Liver (tissue), 3 donors: ENCODE measurements around the gene TMEM266.

ENCODE experiments used
- GABPA ChIP-seq, 2 donors: IDR thresholded peaks in 1 of 2; conservative IDR thresholded peaks in 1 of 2; 2 replicates each; pipeline ENCODE4 v1.6.1; 2016; ENCODE audit warnings: antibody characterized with exemption in 2 of 2, mild to moderate bottlenecking in 1 of 2, moderate library complexity in 1 of 2
- TF ChIP-seq, protein P1 (sequence below): fragments of 150-350 bp; IDR thresholded peaks from 2 replicates; pipeline ENCODE4 v1.5.1; 2017; ENCODE audit warnings: improper control_type of control experiment, low read depth, low read length; ENCODE audit not compliant: missing input control
- donor health status: healthy.
- donor health status: healthy.

DNA sequence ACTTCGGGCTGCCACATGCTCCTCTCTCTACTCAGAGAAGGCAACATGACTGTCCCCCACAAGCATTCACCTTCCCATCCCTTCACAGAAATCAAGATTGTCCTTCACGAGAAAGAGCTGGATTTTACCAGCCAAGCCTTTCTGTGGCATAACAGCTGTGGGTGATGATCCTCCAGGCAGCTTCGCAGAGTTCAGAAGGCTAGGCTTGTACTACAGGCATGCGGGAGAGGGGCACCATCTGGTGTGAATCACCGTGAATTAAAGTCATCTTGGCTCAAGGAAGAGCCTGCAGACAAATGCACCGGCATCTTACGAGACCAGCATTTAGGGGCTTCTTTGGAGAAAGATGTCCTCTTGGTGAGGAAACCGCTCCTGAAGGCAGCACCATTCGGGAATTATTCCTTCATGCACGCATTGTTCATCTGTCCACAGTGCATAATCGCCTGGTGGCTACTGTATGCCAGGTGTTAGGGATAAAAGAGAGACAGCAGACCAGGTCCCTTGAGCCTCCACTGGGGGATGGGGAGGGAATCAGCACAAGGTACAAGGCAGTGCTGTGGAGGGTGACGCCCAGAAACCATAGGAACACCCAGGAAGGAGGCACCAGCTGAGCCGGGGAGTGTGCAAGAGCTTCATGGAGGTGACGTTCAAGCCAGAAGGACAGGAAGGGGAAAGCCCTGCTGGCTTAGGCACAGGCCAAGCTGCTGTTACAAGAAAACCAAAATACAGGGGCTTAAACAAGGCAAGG, 108.6 kb downstream of the TMEM266 start:
- TF ChIP-seq, protein P1, sequence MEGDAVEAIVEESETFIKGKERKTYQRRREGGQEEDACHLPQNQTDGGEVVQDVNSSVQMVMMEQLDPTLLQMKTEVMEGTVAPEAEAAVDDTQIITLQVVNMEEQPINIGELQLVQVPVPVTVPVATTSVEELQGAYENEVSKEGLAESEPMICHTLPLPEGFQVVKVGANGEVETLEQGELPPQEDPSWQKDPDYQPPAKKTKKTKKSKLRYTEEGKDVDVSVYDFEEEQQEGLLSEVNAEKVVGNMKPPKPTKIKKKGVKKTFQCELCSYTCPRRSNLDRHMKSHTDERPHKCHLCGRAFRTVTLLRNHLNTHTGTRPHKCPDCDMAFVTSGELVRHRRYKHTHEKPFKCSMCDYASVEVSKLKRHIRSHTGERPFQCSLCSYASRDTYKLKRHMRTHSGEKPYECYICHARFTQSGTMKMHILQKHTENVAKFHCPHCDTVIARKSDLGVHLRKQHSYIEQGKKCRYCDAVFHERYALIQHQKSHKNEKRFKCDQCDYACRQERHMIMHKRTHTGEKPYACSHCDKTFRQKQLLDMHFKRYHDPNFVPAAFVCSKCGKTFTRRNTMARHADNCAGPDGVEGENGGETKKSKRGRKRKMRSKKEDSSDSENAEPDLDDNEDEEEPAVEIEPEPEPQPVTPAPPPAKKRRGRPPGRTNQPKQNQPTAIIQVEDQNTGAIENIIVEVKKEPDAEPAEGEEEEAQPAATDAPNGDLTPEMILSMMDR, result no peak
- no peak for TF ChIP-seq GABPA (IDR thresholded peaks at IDR 0.05 in 1 of 2, conservative IDR thresholded peaks at IDR 0.05 in 1 of 2)
